Activated CD4-positive, alpha-beta T cell treated with anti-CD3 and anti-CD28 coated beads, Interleukin-2, amount 10 ng/mL, durations not matched to agents 24 days and 14 days (primary cell): Measurements from ENCODE around the gene CASKIN1. TPM values are rescaled to one million over a fixed set of nuclear protein-coding genes. Genes with fewer than 3 reads are reported as not detected.
"Not testable (repeated sequence)": the region's sequence is repeated elsewhere in the genome, so short reads cannot be mapped to it uniquely, and the experiment has no call there.

Source experiments
- DNase-seq: peaks from one replicate; pipeline ENCODE4 v3.0.0; 2022
- H3K27ac Mint-ChIP-seq: one replicate; pipeline ENCODE4 v1.8.0; 2022; ENCODE audit warnings: mild to moderate bottlenecking, mixed read lengths
- H3K27me3 Mint-ChIP-seq: one replicate; pipeline ENCODE4 v1.8.0; 2022; ENCODE audit warnings: mixed read lengths
- H3K36me3 Mint-ChIP-seq: one replicate; pipeline ENCODE4 v1.8.0; 2022; ENCODE audit warnings: low read depth, mild to moderate bottlenecking, mixed read lengths
- H3K4me1 Mint-ChIP-seq: one replicate; pipeline ENCODE4 v1.8.0; 2021; ENCODE audit warnings: mixed read lengths
- H3K4me3 Mint-ChIP-seq: one replicate; pipeline ENCODE4 v1.8.0; 2022; ENCODE audit warnings: mild to moderate bottlenecking, moderate library complexity, mixed read lengths
- H3K9me3 Mint-ChIP-seq: one replicate; pipeline ENCODE4 v1.8.0; 2021; ENCODE audit warnings: mixed read lengths
- intact Hi-C: fragments of 100-400 bp; cut with micrococcal nuclease; formaldehyde crosslinking; loops from one replicate; pipeline ENCODE4 v1.15.1; 2023
- total RNA-seq: library from RNA; stranded (reverse); gene quantifications from 2 replicates; pipeline ENCODE4 v1.2.3, GENCODE V29; 2022

CASKIN1 gene
- 2.2 and 2.3 TPM in 2 replicates for total RNA-seq

- Mint-ChIP-seq H3K9me3 (no peaks in the 10 kb centered on the region), H3K27me3 (peaks cover 39% of the 10 kb centered on the region), H3K4me3 (peak within 1 kb of the TSS; percentile 72), H3K4me1 (peaks cover 2% of the 10 kb centered on the region), H3K27ac (no peak within 1 kb of the TSS), H3K36me3 (no peaks in the 10 kb centered on the region)
- peak; percentile 72 for DNase-seq
- intact Hi-C loops, result loop anchor here (10.0 kb wide), 1 partner anchor 228 kb away; the partner anchor contains the start of gene CCNF
Measured at GRCh38 chr16:2196162-2196980, at the start of gene CASKIN1. TSS of gene CASKIN1 (minus strand) at chr16:2196605. CDS start at chr16:2196432, 173 bp downstream.

GRCh38 chr16:2244926-2245795 is 48.8 kb upstream of the CASKIN1 start:
- peaks cover 11% of the 10 kb centered on the region for H3K36me3 Mint-ChIP-seq

GRCh38 chr16:2244301-2244700 is 47.9 kb upstream of the CASKIN1 start:
- Mint-ChIP-seq H3K4me1 (no peaks in the 10 kb centered on the region), H3K9me3 (no peaks in the 10 kb centered on the region), H3K4me3 (no peak overlapping the region), H3K36me3 (peaks cover 12% of the 10 kb centered on the region), H3K27ac (no peak overlapping the region), H3K27me3 (no peaks in the 10 kb centered on the region)
- intact Hi-C loops, result no loop called here
- no peak for DNase-seq

More at GRCh38 chr16:2244926-2245795, 48.8 kb upstream of the CASKIN1 start:
- H3K4me3 Mint-ChIP-seq, result no peak overlapping the region
- H3K4me1 Mint-ChIP-seq, result peaks cover 2% of the 10 kb centered on the region
- DNase-seq, result no peak
- intact Hi-C loops, result no loop called here
- H3K27ac Mint-ChIP-seq, result no peak overlapping the region
- H3K9me3 Mint-ChIP-seq, result no peaks in the 10 kb centered on the region
- no peaks in the 10 kb centered on the region for H3K27me3 Mint-ChIP-seq

GRCh38 chr16:2243781-2244180 is 47.4 kb upstream of the CASKIN1 start:
- Mint-ChIP-seq H3K36me3 (peaks cover 12% of the 10 kb centered on the region), H3K4me3 (no peak overlapping the region), H3K27ac (no peak overlapping the region), H3K4me1 (no peaks in the 10 kb centered on the region), H3K27me3 (no peaks in the 10 kb centered on the region), H3K9me3 (no peaks in the 10 kb centered on the region)
- intact Hi-C loops, result no loop called here
- no peak for DNase-seq

GRCh38 chr16:2243031-2243528 is 46.7 kb upstream of the CASKIN1 start:
- intact Hi-C loops, result no loop called here
- Mint-ChIP-seq H3K27me3 (no peaks in the 10 kb centered on the region), H3K36me3 (peaks cover 12% of the 10 kb centered on the region), H3K9me3 (no peaks in the 10 kb centered on the region), H3K4me3 (no peak overlapping the region), H3K4me1 (no peaks in the 10 kb centered on the region), H3K27ac (no peak overlapping the region)
- DNase-seq, result no peak

- H3K27me3 Mint-ChIP-seq, result no peaks in the 10 kb centered on the region
- no peaks in the 10 kb centered on the region for H3K4me1 Mint-ChIP-seq
- intact Hi-C loops, result no loop called here
- DNase-seq, result no peak
- peaks cover 12% of the 10 kb centered on the region for H3K36me3 Mint-ChIP-seq
- no peaks in the 10 kb centered on the region for H3K9me3 Mint-ChIP-seq
- peak overlapping the region; percentile 6 for H3K27ac Mint-ChIP-seq
- H3K4me3 Mint-ChIP-seq, result no peak overlapping the region
Measured at GRCh38 chr16:2242598-2242997, 46.2 kb upstream of the CASKIN1 start.

GRCh38 chr16:2240331-2240730 is 43.9 kb upstream of the CASKIN1 start:
- H3K36me3 Mint-ChIP-seq, result peaks cover 12% of the 10 kb centered on the region

GRCh38 chr16:2238838-2239675 is 42.7 kb upstream of the CASKIN1 start:
- Mint-ChIP-seq H3K36me3 (peaks cover 14% of the 10 kb centered on the region), H3K27me3 (no peaks in the 10 kb centered on the region), H3K9me3 (no peaks in the 10 kb centered on the region), H3K4me3 (no peak overlapping the region), H3K4me1 (no peaks in the 10 kb centered on the region), H3K27ac (no peak overlapping the region)
- intact Hi-C loops, result no loop called here
- no peak for DNase-seq

More at GRCh38 chr16:2240331-2240730, 43.9 kb upstream of the CASKIN1 start:
- H3K4me3 Mint-ChIP-seq, H3K4me1 Mint-ChIP-seq, DNase-seq, intact Hi-C loops, H3K27me3 Mint-ChIP-seq, H3K9me3 Mint-ChIP-seq, H3K27ac Mint-ChIP-seq: not testable (repeated sequence)

- Mint-ChIP-seq H3K4me3 (no peak overlapping the region), H3K9me3 (no peaks in the 10 kb centered on the region), H3K4me1 (no peaks in the 10 kb centered on the region), H3K27me3 (no peaks in the 10 kb centered on the region), H3K36me3 (peaks cover 15% of the 10 kb centered on the region), H3K27ac (no peak overlapping the region)
- intact Hi-C loops, result no loop called here
- no peak for DNase-seq
Measured at GRCh38 chr16:2238150-2238837, 41.9 kb upstream of the CASKIN1 start.

GRCh38 chr16:2237493-2238149 is 41.2 kb upstream of the CASKIN1 start:
- Mint-ChIP-seq H3K27me3 (no peaks in the 10 kb centered on the region), H3K9me3 (no peaks in the 10 kb centered on the region), H3K27ac (no peak overlapping the region), H3K4me3 (no peak overlapping the region), H3K4me1 (no peaks in the 10 kb centered on the region), H3K36me3 (peaks cover 15% of the 10 kb centered on the region)
- no peak for DNase-seq
- intact Hi-C loops, result no loop called here

- Mint-ChIP-seq H3K4me3 (no peak overlapping the region), H3K9me3 (no peaks in the 10 kb centered on the region), H3K36me3 (peaks cover 12% of the 10 kb centered on the region), H3K27ac (no peak overlapping the region), H3K27me3 (no peaks in the 10 kb centered on the region), H3K4me1 (no peaks in the 10 kb centered on the region)
- intact Hi-C loops, result no loop called here
- DNase-seq, result no peak
Measured at GRCh38 chr16:2237102-2237482, 40.7 kb upstream of the CASKIN1 start.

GRCh38 chr16:2236337-2237101 is 40.1 kb upstream of the CASKIN1 start, which contains the start of gene DNASE1L2:
TSS of gene DNASE1L2 (plus strand) at chr16:2236444. CDS start at chr16:2236817, 373 bp downstream.
- DNase-seq, result no peak
- H3K27me3 Mint-ChIP-seq, result no peaks in the 10 kb centered on the region
- H3K9me3 Mint-ChIP-seq, result no peaks in the 10 kb centered on the region
- intact Hi-C loops, result no loop called here
- H3K36me3 Mint-ChIP-seq, result peaks cover 15% of the 10 kb centered on the region
- no peaks in the 10 kb centered on the region for H3K4me1 Mint-ChIP-seq
- H3K27ac Mint-ChIP-seq, result peak within 1 kb of the TSS; percentile 25
- H3K4me3 Mint-ChIP-seq, result no peak within 1 kb of the TSS
